ENCODE data around the gene SLC30A2.

GRCh38 chr1:26029864-26030481 lies 15.9 kb downstream of the SLC30A2 start:
- TF ChIP-seq TEAD1 (CRISPR knock-in tag; IDR thresholded peaks at IDR 0.05) (no peak), ZNF12 (CRISPR knock-in tag; IDR thresholded peaks at IDR 0.05) (no peak), U2AF1 (optimal IDR thresholded peaks at IDR 0.05; ENCODE audit: low read depth, low read length) (no peak), SAFB2 (IDR thresholded peaks at IDR 0.05; ENCODE audit: borderline replicate concordance, low read depth, low read length, severe bottlenecking) (no peak), ZBTB9 (CRISPR knock-in tag; IDR thresholded peaks at IDR 0.05) (no peak), SRSF9 (IDR thresholded peaks at IDR 0.05; ENCODE audit: borderline replicate concordance, low read depth, low read length) (no peak), ZNF551 (CRISPR knock-in tag; IDR thresholded peaks at IDR 0.05) (no peak), CTCF (IDR thresholded peaks at IDR 0.05 in 2 of 3, conservative IDR thresholded peaks at IDR 0.05 in 1 of 3; ENCODE audit: insufficient read depth in 2 of 3, low read depth in 1 of 3, low read length in 3 of 3) (peak; percentile 68 to 91 (median 71)), SOX6 (IDR thresholded peaks at IDR 0.05) (no peak), MYC (IDR thresholded peaks at IDR 0.05; ENCODE audit: low read depth, low read length) (peak; percentile 91), MYC (CRISPR knock-in tag; IDR thresholded peaks at IDR 0.05; ENCODE audit: borderline replicate concordance, low read depth) (no peak), ZNF121 (CRISPR knock-in tag; conservative IDR thresholded peaks at IDR 0.05) (no peak), FOXP1 (CRISPR knock-in tag; IDR thresholded peaks at IDR 0.05) (no peak), ZNF696 (CRISPR knock-in tag; conservative IDR thresholded peaks at IDR 0.05) (no peak), TSC22D4 (tag; IDR thresholded peaks at IDR 0.05) (no peak)
